ENCODE results near the gene DNAH17.
"Not testable (repeated sequence)": the region's sequence is repeated elsewhere in the genome, so short reads cannot be mapped to it uniquely, and the experiment has no call there.

The DNAH17 gene

GRCh38 chr17:78522031-78522809, 55.0 kb downstream of the DNAH17 start:
- DNase-seq = no peak

GRCh38 chr17:78517421-78517820, 59.8 kb downstream of the DNAH17 start:
- no peak for DNase-seq

GRCh38 chr17:78515480-78515879, 61.7 kb downstream of the DNAH17 start:
- no peak for DNase-seq

- no peak for DNase-seq
Measured at GRCh38 chr17:78514521-78514920, 62.7 kb downstream of the DNAH17 start.

GRCh38 chr17:78512976-78513375, 64.2 kb downstream of the DNAH17 start:
- DNase-seq = no peak

- no peak for DNase-seq
Measured at GRCh38 chr17:78510141-78511075, 66.8 kb downstream of the DNAH17 start.

GRCh38 chr17:78507526-78507925, 69.7 kb downstream of the DNAH17 start:
- DNase-seq = no peak

GRCh38 chr17:78506454-78507309, 70.5 kb downstream of the DNAH17 start:
- no peak for DNase-seq

GRCh38 chr17:78504156-78504925, 72.9 kb downstream of the DNAH17 start:
- DNase-seq = no peak

GRCh38 chr17:78503388-78503787, 73.8 kb downstream of the DNAH17 start:
- not testable (repeated sequence) for DNase-seq

GRCh38 chr17:78502611-78503148, 74.5 kb downstream of the DNAH17 start:
- DNase-seq = no peak

- no peak for DNase-seq
Measured at GRCh38 chr17:78501241-78502036, 75.8 kb downstream of the DNAH17 start.

- no peak for DNase-seq
Measured at GRCh38 chr17:78500806-78501205, 76.4 kb downstream of the DNAH17 start.

GRCh38 chr17:78499715-78500540, 77.3 kb downstream of the DNAH17 start:
- DNase-seq = no peak

GRCh38 chr17:78498848-78499247, 78.3 kb downstream of the DNAH17 start:
- DNase-seq = no peak

- DNase-seq = peak; percentile 55 to 84 (median 69)
Measured at GRCh38 chr17:78497115-78497540, 80.1 kb downstream of the DNAH17 start.

GRCh38 chr17:78496311-78496710, 80.9 kb downstream of the DNAH17 start:
- DNase-seq = no peak

GRCh38 chr17:78495634-78496033, 81.6 kb downstream of the DNAH17 start:
- DNase-seq = no peak

- no peak for DNase-seq
Measured at GRCh38 chr17:78494696-78495330, 82.4 kb downstream of the DNAH17 start.

Measured in NCI-H1417 (cell line).